Measurements from ENCODE around the gene TLCD2. TPM values are rescaled to one million over a fixed set of nuclear protein-coding genes. Genes with fewer than 3 reads are reported as not detected.

The TLCD2 gene
- total and polyA plus RNA-seq, 2 of the 13 experiments (the other 11 are each of a cell fraction or from before 2014, with no cell fraction given) = 0.90 to 1.1 TPM

GRCh38 chr17:1742371-1743087 lies 32.4 kb upstream of the TLCD2 start, which contains the start of gene SERPINF2 (continued):
- no peak for TF ChIP-seq SNAPC5 (CRISPR knock-in tag; IDR thresholded peaks at IDR 0.05; ENCODE audit: borderline replicate concordance)
- TF ChIP-seq CSRNP2 (CRISPR knock-in tag; conservative IDR thresholded peaks at IDR 0.05; ENCODE audit: low read depth) = no peak
- no peak for TF ChIP-seq GMEB1 (CRISPR knock-in tag; IDR thresholded peaks at IDR 0.05; ENCODE audit: borderline replicate concordance)
- peak; percentile 73; the same call in 1 of the 2 replicates for TF ChIP-seq BORCS8-MEF2B (CRISPR knock-in tag; IDR thresholded peaks at IDR 0.05)
- peak; percentile 75 for TF ChIP-seq RXRB (CRISPR knock-in tag; IDR thresholded peaks at IDR 0.05; ENCODE audit: borderline replicate concordance)
- TF ChIP-seq GFI1 (CRISPR knock-in tag; IDR thresholded peaks at IDR 0.05; ENCODE audit: borderline replicate concordance) = peak; percentile 56; the same call in 1 of the 2 replicates
- TF ChIP-seq ZNF276 (CRISPR knock-in tag; IDR thresholded peaks at IDR 0.05; ENCODE audit: low read depth) = no peak
- TF ChIP-seq ZNF382 (CRISPR knock-in tag; IDR thresholded peaks at IDR 0.05; ENCODE audit: borderline replicate concordance) = no peak
- peak; percentile 59; the same call in 1 of the 2 replicates for TF ChIP-seq BRCA1 (CRISPR knock-in tag; IDR thresholded peaks at IDR 0.05)
- no peak for TF ChIP-seq PRPF4 (IDR thresholded peaks at IDR 0.05; ENCODE audit: low read depth, low read length, poor library complexity, severe bottlenecking)
- no peak for TF ChIP-seq NFATC3 (CRISPR knock-in tag; IDR thresholded peaks at IDR 0.05)
- TF ChIP-seq ZZZ3 (CRISPR knock-in tag; IDR thresholded peaks at IDR 0.05; ENCODE audit: borderline replicate concordance) = no peak
- TF ChIP-seq MYPOP (CRISPR knock-in tag; IDR thresholded peaks at IDR 0.05) = no peak
- TF ChIP-seq SALL1 (CRISPR knock-in tag; IDR thresholded peaks at IDR 0.05) = peak; percentile 60; the same call in 1 of the 2 replicates
- TF ChIP-seq E2F2 (CRISPR knock-in tag; IDR thresholded peaks at IDR 0.05; ENCODE audit: borderline replicate concordance) = peak; percentile 63; the same call in 1 of the 2 replicates
- peak; percentile 85 for TF ChIP-seq FOXP4 (CRISPR knock-in tag; IDR thresholded peaks at IDR 0.05)
- TF ChIP-seq HNRNPK (IDR thresholded peaks at IDR 0.05; ENCODE audit: low read depth, low read length, poor library complexity, severe bottlenecking) = peak; percentile 20
- no peak for TF ChIP-seq NBN (conservative IDR thresholded peaks at IDR 0.05)

Measured in HepG2 (cell line).